Left ventricle myocardium superior (tissue), 1 donor: ENCODE data around the gene DCTN4. TPM values are rescaled to one million over a fixed set of nuclear protein-coding genes. Genes with fewer than 3 reads are reported as not detected.

Experiments
- ATAC-seq: fragments of 200-7000 bp; cut with Tn5 transposase; one replicate; pipeline ENCODE4 v1.9.1; 2020; ENCODE audit warnings: mild to moderate bottlenecking, moderate library complexity
- DNase-seq: peaks from one replicate; pipeline ENCODE4 v3.0.0-alpha.2; 2020
- intact Hi-C: fragments of 100-400 bp; cut with micrococcal nuclease; formaldehyde crosslinking; loops from one replicate; pipeline ENCODE4 v1.11.0; 2022
- total RNA-seq: library from RNA; stranded (reverse); fragmentation: NEBNext Ultra II Directional; extraction: Animal tissue kit (Norgen Biotek cat#: 25700); gene quantifications from one replicate; pipeline ENCODE4 v1.2.1, GENCODE V29; 2021
- donor health status: DM: no; HTN: yes; CAD: no; lungs with severe emphysema.

Gene DCTN4
- total RNA-seq, 1 donor from 2014 or later: 43.5 TPM

- DNase-seq (no peak), ATAC-seq (no peak)
- intact Hi-C loops: no loop called here
Observed at GRCh38 chr5:150779397-150780186, 20.8 kb upstream of the DCTN4 start.

- intact Hi-C loops: no loop called here
Observed at GRCh38 chr5:150778517-150779396, 19.9 kb upstream of the DCTN4 start, which contains the start of gene SMIM3. TSS of gene SMIM3 (plus strand) at chr5:150778757. CDS start at chr5:150795441, 16,684 bp downstream.

DNA sequence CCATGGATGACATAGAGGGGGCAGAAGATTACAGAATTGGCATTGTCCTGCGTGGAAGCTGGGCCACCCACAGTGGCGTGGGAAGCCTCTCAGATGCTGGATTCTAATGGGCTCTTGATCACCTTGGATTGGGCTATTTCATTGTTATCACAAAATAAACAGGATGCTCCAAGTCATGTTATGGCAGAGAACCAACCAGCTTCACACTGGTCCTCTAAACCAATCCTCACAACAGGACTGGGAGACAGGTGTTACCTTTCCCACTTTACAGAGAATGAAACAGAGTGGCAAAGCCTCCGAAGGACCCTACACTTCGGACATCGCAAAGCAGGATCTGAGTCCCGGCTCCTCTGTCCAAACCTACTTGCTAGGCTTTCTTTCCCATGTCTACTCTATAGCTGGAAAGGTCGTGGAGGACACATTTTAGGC, 19.3 kb upstream of the DCTN4 start:
- DNase-seq: no peak
- ATAC-seq: no peak

More at GRCh38 chr5:150778517-150779396, 19.9 kb upstream of the DCTN4 start, which contains the start of gene SMIM3:
- DNase-seq (peak; percentile 92), ATAC-seq (peak; percentile 84)

GRCh38 chr5:150777685-150778084, 18.9 kb upstream of the DCTN4 start:
- ATAC-seq (no peak), DNase-seq (no peak)
- intact Hi-C loops: no loop called here

More for the DNA sequence above, 19.3 kb upstream of the DCTN4 start:
- intact Hi-C loops: no loop called here

- intact Hi-C loops: no loop called here
- DNase-seq (no peak), ATAC-seq (no peak)
Observed at GRCh38 chr5:150774145-150774544, 15.3 kb upstream of the DCTN4 start.

DNA sequence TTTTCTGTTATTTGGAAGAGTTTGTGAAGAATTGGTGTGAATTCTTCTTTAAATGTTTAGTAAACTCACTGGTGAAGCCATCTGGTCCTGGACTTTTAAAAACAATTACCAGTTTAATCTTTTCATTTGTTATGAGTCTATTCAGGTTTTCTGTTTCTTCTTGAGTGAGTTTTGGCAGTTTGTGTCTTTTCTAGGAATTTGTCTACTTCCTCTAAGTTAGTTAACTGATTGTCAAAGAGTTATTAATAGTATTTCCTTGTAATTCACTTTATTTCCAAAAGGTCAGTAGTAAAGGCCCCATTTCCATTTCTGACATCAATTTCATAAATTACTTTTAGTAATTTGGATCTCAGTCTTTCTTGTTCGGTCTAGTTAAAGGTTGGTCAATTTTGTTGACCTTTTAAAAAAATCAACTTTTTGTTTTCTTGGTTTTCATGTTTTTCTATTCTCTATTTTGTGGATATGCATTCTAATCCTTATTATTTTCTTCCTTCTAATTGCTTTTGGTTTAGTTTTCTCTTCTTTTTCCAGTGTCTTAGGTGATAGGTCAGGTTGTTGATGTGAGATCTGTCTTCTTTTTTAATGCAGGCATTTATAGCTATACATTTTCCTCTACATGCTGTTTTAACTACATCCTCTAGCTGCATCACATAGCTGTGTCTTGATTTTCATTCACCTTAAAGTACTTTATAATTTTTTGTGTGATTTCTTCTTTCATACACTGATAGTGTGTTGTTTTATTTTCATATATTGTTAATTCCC, 12.4 kb upstream of the DCTN4 start:
- no peak for DNase-seq
- intact Hi-C loops: no loop called here
- no peak for ATAC-seq

- no peak for ATAC-seq
- no peak for DNase-seq
Observed at GRCh38 chr5:150766251-150766650, 7.4 kb upstream of the DCTN4 start.

GRCh38 chr5:150765799-150766169, 7.0 kb upstream of the DCTN4 start:
- ATAC-seq: no peak
- intact Hi-C loops: no loop called here
- DNase-seq: no peak

More at GRCh38 chr5:150766251-150766650, 7.4 kb upstream of the DCTN4 start:
- intact Hi-C loops: no loop called here

- intact Hi-C loops: no loop called here
- DNase-seq (no peak), ATAC-seq (peak; percentile 18)
Observed at GRCh38 chr5:150765011-150765798, 6.4 kb upstream of the DCTN4 start.

DNA sequence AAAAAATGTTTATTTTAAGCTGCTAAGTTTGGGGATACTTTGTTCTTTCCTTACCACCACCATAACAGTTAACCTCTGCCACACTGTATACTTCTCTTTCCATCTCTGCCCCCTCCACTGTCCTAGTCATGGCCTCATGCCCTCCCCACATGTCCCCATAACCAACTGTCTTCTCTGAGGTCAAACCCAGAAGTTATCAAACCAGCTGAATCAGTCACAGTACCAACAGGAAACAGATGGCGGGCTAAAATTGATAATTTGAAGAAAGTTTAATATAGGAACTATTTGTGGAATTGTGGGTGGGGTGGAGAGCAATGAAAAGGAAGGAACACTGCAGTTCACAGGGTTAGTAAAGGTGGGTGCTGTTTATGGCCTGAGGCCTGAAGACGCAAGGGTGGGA, 5.7 kb upstream of the DCTN4 start:
- intact Hi-C loops: no loop called here
- ATAC-seq: peak; percentile 50
- no peak for DNase-seq

DNA sequence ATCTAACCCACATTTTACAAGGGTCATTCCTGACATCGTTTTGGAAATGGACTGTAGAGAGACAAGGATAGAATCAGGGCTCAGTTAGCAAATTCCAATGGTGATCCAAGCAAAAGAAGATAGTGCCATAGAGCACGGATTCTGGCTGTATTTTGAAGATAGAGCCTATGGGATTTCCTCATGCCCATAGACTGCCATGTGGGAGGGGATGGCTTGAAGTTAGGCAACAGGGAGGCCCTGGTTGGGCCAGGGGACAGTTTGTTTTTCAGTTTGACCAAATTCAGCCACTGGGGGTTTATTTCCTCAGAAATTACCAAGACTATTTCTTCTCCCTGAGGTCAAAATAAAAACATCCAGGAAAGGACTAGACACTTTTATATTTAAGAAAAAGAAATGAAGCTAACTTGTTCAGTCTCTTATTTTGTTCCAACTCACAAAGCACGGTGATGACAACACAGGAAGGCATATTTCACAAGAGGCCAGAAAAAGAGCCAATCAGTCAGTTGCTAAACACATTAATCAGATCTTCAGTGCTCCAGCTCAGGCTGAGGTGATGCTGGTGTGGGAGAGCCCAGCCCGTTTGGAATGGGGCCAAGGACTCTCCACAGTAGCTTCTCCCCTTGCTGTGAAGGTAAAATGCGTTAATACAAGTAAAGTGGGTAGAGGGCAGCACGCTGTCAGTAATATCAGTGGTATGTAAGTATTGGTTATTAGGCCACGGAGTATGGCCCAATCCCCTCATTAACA, 4.4 kb upstream of the DCTN4 start:
- intact Hi-C loops: no loop called here
- DNase-seq (peak; percentile 70), ATAC-seq (peak; percentile 34)

- no peak for ATAC-seq
- no peak for DNase-seq
- intact Hi-C loops: no loop called here
Observed at GRCh38 chr5:150762211-150762610, 3.4 kb upstream of the DCTN4 start.

GRCh38 chr5:150759334-150759583, 442 bp upstream of the DCTN4 start:
- intact Hi-C loops: no loop called here
- no peak for DNase-seq
- no peak for ATAC-seq

- peak; percentile 25 for ATAC-seq
- no peak for DNase-seq
- intact Hi-C loops: no loop called here
Observed at GRCh38 chr5:150758203-150758530, 650 bp downstream of the DCTN4 start.

DNA sequence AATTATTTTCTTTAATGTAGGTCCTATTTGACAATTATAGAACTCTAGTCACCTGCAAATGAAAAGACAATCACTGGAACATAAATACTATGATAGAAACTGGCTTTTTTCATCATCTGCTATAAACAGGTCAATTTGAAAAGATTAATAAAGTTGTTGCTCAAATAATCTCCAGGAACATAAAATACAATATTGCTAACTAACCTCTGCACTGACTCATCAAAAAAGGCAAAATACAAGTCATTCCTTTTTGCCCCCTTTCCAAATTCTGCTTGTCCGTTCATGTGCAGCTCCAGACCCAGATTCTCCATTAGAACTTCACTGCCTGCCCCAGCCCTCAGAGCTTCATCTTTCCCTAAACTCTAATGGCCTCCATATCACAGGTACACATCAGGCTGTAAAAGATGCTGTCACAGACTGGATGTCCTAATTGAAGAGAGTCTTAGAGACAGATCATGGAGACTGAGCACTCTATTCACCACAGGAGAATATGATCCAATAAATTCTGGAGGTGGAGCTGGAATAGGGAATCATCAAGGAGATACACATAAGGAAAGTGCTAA, 1.6 kb downstream of the DCTN4 start:
- intact Hi-C loops: no loop called here
- no peak for ATAC-seq
- no peak for DNase-seq

DNA sequence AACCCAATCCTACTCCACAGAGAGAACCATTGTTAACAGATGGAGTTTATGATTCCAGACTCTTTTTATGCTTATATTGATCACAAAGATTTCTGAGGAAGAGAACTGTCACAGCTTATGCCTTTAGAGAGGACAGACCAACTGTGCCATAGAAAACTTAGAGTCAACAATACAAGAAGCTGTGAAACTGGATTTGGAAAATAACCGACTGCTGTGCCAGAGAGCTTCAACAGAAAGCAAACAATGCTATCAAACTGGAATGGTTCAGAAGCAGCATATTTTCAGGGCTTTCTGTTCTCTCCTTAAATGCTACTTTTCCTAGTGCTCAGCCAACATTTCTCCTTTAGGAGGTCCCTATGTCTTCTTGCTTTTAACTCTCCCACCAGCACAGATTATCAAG, 5.0 kb downstream of the DCTN4 start:
- intact Hi-C loops: no loop called here
- no peak for DNase-seq
- ATAC-seq: no peak

DNA sequence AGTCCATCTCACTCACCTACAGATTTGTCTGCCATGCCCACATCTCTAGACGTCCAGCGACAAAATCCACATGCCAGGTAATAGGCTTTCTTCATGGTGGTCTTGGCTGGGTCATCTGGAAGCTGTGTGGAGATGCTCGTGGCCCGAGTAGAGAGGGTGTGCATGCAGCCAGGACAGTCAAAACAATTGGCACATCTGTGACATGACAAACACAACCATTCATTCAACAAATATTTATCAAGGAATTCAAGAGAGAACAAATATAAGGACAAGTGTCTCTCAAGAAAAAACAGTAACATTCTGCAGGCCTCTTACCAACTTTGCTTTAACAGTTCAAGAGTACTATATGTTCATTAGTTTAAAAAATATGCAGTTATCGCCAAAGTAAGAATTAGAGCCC, 5.4 kb downstream of the DCTN4 start:
- ATAC-seq: no peak
- intact Hi-C loops: no loop called here
- DNase-seq: no peak
